HG02759 (cell line): ENCODE data around the gene DUS2.
"Not testable (repeated sequence)": the region's sequence is repeated elsewhere in the genome, so short reads cannot be mapped to it uniquely, and the experiment has no call there.

Experiments used
- ATAC-seq: cut with Tn5 transposase; IDR thresholded peaks from one replicate; pipeline ENCODE4 v1.9.1; 2021; ENCODE audit warnings: mild to moderate bottlenecking, moderate library complexity; ENCODE audit not compliant: unreplicated experiment

The DUS2 gene

GRCh38 chr16:68022728-68023537, at the start of gene DUS2, which contains the start of gene DDX28:
DUS2 (plus strand) TSS chr16:68023284; CDS start chr16:68038024, 14,740 bp downstream.
DDX28 (minus strand) TSS chr16:68023232; CDS start chr16:68023202, 30 bp downstream.
- peak; percentile 89 for ATAC-seq

GRCh38 chr16:67975321-67976105, 47.6 kb upstream of the DUS2 start:
- ATAC-seq, result no peak

- ATAC-seq, result no peak
Observed at GRCh38 chr16:67976205-67976604, 46.9 kb upstream of the DUS2 start.

- no peak for ATAC-seq
Observed at GRCh38 chr16:67977005-67977404, 46.1 kb upstream of the DUS2 start.

GRCh38 chr16:67977469-67978227, 45.4 kb upstream of the DUS2 start:
- no peak for ATAC-seq

- ATAC-seq, result no peak
Observed at GRCh38 chr16:67979955-67980678, 43.0 kb upstream of the DUS2 start, which contains the start of gene DPEP3. DPEP3 (minus strand) TSS chr16:67980499; CDS start chr16:67980380, 119 bp downstream.

GRCh38 chr16:67982011-67982696, 40.9 kb upstream of the DUS2 start:
- no peak for ATAC-seq

- ATAC-seq, result no peak
Observed at GRCh38 chr16:67986949-67987348, 36.1 kb upstream of the DUS2 start.

GRCh38 chr16:67987460-67988160, 35.5 kb upstream of the DUS2 start:
- no peak for ATAC-seq

- ATAC-seq, result no peak
Observed at GRCh38 chr16:67988675-67989074, 34.4 kb upstream of the DUS2 start.

GRCh38 chr16:67989322-67990017, 33.6 kb upstream of the DUS2 start:
- ATAC-seq, result no peak

GRCh38 chr16:67990018-67990386, 33.1 kb upstream of the DUS2 start:
- no peak for ATAC-seq

GRCh38 chr16:67992661-67993206, 30.4 kb upstream of the DUS2 start:
- peak; percentile 5 for ATAC-seq

GRCh38 chr16:67993207-67994039, 29.7 kb upstream of the DUS2 start:
- peak; percentile 75 for ATAC-seq

- ATAC-seq, result not testable (repeated sequence)
Observed at GRCh38 chr16:67994040-67994408, 29.1 kb upstream of the DUS2 start.

GRCh38 chr16:67995423-67995822, 27.7 kb upstream of the DUS2 start:
- no peak for ATAC-seq

- no peak for ATAC-seq
Observed at GRCh38 chr16:67996666-67997065, 26.4 kb upstream of the DUS2 start.
